ENCODE measurements around the gene ZNHIT1.

ZNHIT1 gene

GRCh38 chr7:101220295-101220694 is 2.3 kb downstream of the ZNHIT1 start:
- DNase-seq, result no peak

GRCh38 chr7:101222275-101222830 is 4.4 kb downstream of the ZNHIT1 start:
- no peak for DNase-seq

DNA sequence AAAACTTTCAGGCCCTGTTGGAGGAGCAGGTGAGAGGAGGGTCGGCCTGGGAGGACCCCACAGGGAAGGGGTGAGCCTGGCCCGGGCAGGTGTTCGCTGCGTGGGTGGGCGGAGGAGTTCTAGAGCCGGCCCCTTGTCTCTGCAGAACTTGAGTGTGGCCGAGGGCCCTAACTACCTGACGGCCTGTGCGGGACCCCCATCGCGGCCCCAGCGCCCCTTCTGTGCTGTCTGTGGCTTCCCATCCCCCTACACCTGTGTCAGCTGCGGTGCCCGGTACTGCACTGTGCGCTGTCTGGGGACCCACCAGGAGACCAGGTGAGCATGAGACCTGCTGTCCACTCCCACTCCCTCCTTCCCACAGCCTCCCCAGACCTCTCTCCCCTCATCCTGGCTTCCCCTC is 5.6 kb downstream of the ZNHIT1 start:
- no peak for DNase-seq

DNA sequence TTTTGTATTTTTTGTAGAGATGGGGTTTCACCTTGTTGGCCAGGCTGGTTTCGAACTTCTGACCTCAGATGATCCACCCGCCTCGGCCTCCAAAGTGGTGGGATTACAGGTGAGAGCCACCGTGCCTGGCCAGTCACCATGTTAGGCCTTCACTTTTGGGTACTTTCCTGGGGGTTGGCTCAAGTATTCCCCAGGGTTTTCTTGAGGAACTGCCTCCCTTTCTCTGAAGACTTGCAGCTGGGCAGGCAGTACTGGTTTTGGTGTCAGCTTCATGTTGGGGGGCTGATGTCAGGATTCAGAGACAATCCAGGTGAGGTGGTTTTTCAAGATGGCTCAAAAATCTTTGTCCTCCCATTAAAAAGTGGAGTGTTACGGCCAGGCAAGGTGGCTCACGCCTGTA is 7.7 kb downstream of the ZNHIT1 start:
- DNase-seq, result no peak

DNA sequence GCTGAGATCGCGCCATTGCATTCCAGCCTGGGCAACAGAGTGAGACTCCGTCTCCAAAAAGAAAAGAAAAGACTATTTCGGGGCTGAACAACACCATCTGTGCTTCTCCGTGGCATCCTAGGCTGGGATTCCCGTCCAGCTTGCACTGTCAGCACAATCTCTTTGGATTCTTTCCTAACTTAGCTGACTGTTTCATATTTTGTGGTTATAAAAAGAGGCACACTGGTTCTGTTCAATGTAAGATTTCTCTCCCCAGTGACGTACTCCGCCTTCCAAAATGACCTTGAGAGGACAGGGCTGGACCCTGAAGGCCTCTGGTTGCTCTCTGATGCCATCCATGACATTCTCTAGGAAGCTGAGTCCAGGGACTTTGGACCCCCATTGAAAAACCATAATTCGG is 8.8 kb downstream of the ZNHIT1 start:
- no peak for DNase-seq

DNA sequence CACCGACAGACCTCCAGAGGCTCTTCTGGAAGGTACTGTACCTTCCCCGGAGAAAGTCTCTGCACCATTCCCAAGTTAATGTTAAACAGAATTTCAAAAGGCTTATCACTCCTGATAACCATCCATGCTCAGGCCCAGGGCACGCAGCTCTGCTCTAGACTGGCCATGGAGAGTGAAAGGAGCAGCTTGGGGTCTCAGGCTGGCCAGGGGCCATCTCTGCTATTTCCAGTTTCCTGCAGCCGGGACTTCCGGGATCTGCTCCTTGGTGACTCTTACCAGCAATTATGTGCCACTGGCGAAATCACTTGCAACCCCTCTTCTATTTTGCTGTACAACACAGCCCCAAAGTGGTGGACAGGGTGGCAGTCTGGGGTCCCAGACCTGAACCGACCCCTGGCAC is 13.7 kb downstream of the ZNHIT1 start:
- DNase-seq, result no peak

DNA sequence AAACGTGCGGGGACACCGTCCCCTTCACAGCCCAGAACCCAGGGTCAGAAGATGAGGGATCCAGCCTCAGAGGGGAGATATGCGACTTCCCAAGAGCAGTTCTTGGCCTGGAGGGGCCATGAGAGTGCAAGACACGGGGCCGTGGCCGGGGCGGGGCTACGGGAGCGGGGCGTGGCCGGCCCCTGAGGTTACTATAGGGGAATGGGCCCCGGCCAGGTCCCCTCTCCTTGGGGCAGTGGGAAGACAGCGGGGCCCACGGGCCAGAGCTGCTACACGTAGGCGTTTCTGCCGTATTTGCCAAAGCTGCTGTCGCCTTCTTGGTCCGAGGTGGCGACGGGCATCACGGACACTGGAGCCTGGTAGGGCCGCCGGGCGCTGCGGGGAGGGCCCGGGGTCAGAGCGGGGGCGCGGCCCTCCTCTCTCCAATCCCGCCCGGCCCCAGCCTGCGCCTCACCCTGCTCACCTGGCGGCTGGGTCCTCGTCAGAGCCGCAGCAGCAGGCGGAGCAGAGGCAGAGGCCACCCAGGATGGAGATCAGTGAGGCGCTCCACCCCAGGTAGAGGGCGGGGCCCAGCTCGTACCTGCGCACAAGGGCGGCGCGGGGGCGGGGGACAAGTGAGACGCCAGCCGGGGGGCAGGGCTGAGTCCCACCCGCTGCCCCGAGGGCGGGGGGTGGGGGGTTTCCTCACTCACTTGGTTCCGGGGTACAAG is 14.3 kb downstream of the ZNHIT1 start:
- no peak for DNase-seq

DNA sequence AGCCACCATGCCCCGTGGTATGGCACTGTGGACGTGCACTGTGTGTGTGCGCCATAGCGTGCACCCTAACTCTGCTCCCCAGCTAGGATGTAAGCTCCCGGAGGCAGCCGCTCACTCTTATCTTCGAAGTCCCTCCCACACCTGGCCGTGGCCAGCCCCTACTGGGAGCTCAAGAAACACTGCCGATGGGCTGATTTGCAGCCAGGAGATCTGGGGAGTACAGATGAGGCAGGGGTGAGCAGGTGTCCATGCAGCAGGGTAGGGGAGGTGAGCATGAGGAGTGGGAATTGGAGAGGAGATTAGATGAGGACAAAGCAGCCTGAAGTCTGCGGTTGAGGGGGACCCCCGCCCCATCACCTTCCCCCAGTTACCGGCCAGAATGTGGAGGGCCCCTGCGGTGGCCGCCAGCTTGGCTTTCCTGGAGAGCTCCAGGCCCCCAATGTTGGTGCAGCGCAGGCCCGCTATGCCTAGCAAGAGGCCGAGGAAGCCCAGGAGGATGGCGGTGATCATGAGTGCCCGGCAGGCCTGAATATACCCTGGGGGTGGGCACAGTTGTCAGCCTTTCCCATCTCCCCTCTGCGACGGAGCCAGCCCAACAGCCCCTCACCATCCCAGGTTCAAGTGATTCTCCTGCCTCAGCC is 16.1 kb downstream of the ZNHIT1 start:
- DNase-seq, result no peak

DNA sequence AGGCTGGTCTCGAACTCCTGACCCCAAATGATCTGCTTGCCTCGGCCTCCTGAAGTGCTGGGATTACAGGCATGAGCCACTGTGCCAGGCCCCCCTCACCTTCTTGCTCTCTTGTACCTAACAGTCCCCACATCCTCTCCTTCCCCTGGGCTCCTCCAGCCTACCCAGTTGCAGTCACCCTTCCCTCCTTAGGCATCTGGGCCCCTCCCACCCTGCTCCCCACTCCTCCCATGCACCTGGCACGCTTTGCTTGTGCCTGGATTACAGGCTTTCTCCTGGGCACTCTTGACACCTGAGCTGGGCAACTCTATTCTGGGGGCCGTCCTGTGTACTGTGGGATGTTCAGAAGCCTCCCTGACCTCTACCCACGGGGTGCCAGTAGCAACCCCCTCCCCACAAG is 16.7 kb downstream of the ZNHIT1 start:
- DNase-seq, result no peak

DNA sequence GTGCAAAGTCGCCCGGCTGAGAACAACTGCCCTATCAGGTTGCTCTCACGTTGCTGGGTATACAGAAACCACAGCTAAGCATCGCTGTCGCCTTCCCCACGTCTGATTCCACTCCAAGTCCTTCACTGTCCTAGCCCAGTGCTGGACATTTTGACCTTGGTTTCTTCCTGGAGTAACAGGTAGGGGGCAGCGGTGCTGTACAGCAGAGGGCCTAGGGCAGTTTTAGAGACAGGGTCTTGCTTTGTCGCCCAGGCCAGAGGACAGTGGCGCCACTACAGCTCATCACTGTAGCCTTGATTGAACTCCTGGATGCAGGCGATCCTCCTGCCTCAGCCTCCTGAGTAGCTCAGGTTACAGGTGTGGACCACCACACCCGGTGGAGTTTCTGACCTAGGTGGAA is 17.1 kb downstream of the ZNHIT1 start:
- no peak for DNase-seq

DNA sequence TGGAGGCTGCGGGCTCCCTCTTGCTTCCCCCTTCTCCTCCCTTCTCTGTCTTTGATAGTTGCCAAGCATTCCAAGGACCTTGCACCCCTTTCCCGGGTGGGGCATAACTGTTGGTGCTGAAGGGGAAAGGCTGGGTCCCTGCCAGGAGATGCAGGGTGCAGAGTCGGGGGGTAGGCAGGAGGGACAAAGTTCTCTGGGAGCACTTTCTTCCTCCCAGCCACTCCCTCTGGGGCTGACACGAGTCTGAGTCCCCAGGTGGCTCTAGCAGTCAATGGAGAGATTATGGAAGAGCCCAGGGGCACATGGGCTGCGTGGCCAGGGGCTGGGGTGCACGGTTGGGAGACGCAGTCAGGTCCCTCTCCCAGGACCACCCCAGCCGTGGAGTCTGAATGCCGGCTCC is 17.6 kb downstream of the ZNHIT1 start:
- DNase-seq, result no peak

- no peak for DNase-seq
These were observed 18.4 kb downstream of the ZNHIT1 start for GRCh38 chr7:101236292-101236835.

- no peak for DNase-seq
These were observed 19.5 kb downstream of the ZNHIT1 start, which contains the start of gene CLDN15 for GRCh38 chr7:101237206-101238067. Gene CLDN15 (minus strand): TSS chr7:101237802. CDS start chr7:101237581, 221 bp downstream.

- DNase-seq, result no peak
These were observed 20.5 kb downstream of the ZNHIT1 start for GRCh38 chr7:101238226-101239182.

DNA sequence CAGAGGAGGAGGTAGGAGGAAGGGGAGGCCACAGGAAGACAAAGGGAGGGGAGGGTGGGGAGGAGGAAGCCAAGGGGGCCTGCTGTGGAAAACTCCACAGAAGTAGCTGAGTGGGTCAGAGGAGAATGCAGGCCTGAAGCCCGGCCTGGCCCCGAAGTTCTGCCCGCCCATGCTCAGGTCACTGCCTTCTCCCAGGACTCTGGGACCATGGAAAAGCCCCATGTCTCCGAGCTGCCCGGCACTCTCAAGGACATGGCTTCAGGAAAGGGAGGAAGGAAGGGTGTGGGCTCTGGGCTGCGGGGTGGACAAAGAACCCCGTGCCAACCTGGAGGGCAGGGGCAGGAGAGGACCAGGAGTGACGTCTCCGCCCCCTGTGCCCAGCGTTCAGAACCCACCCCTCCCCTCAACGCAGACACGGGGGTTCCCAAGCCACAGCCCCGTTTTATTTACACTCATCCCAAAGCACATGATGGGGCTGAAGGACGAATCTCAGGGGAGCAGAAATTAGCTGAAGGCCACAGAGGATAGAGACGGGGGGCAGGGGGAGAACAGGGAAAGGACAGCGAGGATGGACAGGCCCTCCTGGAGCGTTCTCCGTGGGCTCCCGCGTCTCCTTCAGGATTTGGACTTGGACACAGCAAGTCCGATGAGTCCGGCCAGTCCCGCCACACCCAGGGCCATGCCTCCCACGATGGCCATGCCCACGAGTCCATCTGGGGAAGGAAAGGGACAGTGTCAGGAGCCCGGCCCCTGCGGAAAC is 21.4 kb downstream of the ZNHIT1 start:
- no peak for DNase-seq

DNA sequence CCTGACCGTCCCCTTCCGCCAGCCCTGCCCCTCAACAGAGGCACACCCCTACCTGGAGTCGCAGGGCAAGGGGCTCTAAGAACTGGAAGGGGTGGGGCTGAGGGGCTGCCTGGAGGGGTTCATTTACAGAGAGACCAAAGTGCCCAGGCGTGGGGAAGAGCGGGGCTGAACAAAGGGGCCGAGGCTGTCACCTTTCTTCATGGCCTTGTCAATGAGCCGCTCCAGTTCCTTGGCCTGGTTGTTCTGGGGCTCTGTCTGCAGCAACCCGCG is 21.9 kb downstream of the ZNHIT1 start:
- DNase-seq, result no peak

DNA sequence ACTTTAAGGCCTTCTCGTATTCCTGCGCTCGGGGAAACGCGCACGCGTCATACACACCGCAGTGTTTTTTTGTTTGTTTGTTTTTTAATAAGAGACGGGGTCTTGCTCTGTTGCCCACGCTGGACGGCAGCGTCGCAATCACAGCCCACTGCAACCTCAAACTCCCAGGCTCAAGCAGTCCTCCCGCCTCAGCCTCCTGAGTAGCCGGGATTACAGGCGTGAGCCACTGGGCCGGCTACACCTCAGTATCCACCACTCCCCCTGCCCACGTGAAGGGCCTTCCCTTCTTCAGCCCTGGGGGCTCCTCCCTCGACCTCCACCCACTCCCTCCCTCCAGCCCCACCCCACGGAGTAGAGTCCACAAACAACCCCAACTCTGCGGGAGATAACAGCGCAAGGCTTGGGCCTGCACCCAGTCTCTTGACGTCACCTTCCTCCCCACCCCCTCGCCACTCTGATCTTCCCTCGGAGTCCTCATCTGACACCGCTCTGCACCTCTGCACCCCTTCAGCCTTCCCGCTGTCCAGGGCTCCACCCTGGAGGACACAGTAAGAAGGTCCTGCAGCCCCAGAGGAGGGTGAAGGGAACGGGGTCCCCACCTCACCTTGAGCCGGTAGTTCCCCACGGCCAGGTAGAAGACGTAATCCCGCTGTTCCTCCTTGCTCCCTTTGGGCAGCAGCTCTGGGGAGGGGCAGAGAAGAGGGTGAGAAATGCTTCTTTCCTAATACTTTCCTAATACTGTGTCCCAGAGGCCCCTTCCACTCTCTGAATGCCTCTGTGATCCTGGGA is 22.5 kb downstream of the ZNHIT1 start:
- DNase-seq, result no peak

DNA sequence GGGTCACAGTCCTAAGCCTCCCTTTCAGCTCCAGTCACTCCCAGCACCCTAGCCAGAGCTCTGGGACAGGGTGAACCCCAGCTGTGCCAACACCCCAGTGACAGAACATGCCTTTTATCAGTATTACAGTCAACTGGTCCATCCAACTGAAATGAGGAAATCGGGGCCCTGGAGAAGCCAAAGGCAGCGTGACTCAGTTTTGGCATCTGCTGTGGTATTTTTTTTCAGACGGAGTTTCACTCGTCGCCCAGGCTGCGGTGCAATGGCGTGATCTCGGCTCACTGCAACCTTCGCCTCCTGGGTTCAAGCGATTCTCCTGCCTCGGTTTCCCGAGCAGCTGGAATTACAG is 23.0 kb downstream of the ZNHIT1 start:
- no peak for DNase-seq

DNA sequence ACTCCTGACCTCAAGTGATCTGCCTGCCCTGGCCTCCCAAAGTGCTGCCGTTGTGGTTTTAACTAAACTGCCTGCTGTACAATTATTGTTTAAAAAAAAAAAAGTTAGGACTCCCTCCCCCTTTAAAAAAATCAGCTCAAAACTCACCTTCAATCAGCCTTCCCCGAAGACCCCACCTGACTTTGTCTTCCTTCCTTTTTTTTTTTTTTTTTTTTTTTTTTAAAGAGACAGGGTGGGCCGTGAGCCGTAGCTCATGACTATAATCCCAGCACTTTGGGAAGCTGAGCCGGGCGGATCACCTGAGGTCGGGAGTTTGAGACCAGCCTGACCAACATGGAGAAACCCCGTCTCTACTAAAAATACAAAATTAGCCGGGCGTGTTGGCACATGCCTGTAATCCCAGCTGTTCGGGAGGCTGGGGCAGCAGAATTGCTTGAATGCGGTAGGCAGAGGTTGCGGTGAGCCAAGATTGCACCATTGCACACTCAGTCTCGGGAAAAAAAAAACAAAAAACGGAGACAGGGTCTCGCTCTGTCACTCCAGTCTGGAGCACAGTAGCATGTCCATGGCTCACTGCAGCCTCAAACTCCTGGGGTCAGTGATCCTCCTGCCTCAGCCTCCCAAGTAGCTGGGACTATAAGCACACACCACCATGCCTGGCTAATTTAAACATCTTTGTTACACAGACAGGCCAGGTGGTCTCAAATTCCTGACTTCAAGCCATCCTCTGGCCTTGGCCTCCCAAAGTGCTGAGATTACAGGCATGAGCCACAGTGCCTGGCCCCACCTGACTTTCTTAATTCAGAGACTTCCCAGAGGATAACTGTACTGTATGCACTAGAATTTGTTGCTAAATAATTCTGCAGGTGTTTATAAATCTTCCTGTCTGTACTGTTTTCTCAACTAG is 23.7 kb downstream of the ZNHIT1 start:
- no peak for DNase-seq

Data from cortex of kidney (tissue), 1 donor.